OCI-LY1 (cell line): ENCODE measurements around the gene PXMP4.

Experiments
- H2AFZ ChIP-seq: fragments of 200-600 bp; sonication (generic), shearing (Covaris generic); 2 replicates; pipeline ENCODE4 v1.6.0; 2014; ENCODE audit warnings: antibody characterized with exemption, mild to moderate bottlenecking, low read length
- H3F3A ChIP-seq: fragments of 200-600 bp; sonication (generic), shearing (Covaris generic); 2 replicates; pipeline ENCODE4 v1.6.0; 2014; ENCODE audit warnings: mild to moderate bottlenecking, antibody characterized with exemption, low read length, moderate library complexity; ENCODE audit not compliant: insufficient read depth
- H3K27ac ChIP-seq: fragments of 200-600 bp; sonication (generic); 2 replicates; pipeline ENCODE4 v1.5.1; 2014; ENCODE audit warnings: low read length, mixed run types, mild to moderate bottlenecking, low read depth; ENCODE audit not compliant: poor library complexity, severe bottlenecking
- H3K27me3 ChIP-seq: fragments of 200-600 bp; sonication (generic); 2 replicates; pipeline ENCODE4 v1.6.0; 2014; ENCODE audit warnings: antibody characterized with exemption, mild to moderate bottlenecking, low read length, moderate library complexity; ENCODE audit not compliant: insufficient read depth
- H3K36me3 ChIP-seq: fragments of 200-600 bp; sonication (generic); 2 replicates; pipeline ENCODE4 v1.6.1; 2014; ENCODE audit warnings: mild to moderate bottlenecking, antibody characterized with exemption, low read length, moderate library complexity, mixed read lengths; ENCODE audit not compliant: insufficient read depth
- H3K4me1 ChIP-seq: fragments of 200-600 bp; sonication (generic); 2 replicates; pipeline ENCODE4 v1.5.1; 2014; ENCODE audit warnings: mild to moderate bottlenecking, low read length, moderate library complexity; ENCODE audit not compliant: insufficient read depth, severe bottlenecking
- H3K4me2 ChIP-seq: fragments of 200-600 bp; sonication (generic), shearing (Covaris generic); 2 replicates; pipeline ENCODE4 v1.6.1; 2014; ENCODE audit warnings: low read length
- H3K4me3 ChIP-seq: fragments of 200-600 bp; sonication (generic); 2 replicates; pipeline ENCODE4 v1.5.1; 2014; ENCODE audit warnings: low read length, low read depth, mild to moderate bottlenecking, mixed read lengths; ENCODE audit not compliant: poor library complexity, severe bottlenecking
- H3K79me2 ChIP-seq: fragments of 200-600 bp; shearing (Covaris generic); 2 replicates; pipeline ENCODE4 v1.6.1; 2016; ENCODE audit warnings: mixed run types, low read length, mixed read lengths; ENCODE audit not compliant: insufficient read depth
- H3K9ac ChIP-seq: fragments of 200-600 bp; sonication (generic), shearing (Covaris generic); 2 replicates; pipeline ENCODE4 v1.6.1; 2014; ENCODE audit warnings: mild to moderate bottlenecking, low read length, mixed read lengths
- H3K9me2 ChIP-seq: fragments of 200-600 bp; sonication (generic), shearing (Covaris generic); 2 replicates; pipeline ENCODE4 v1.6.1; 2014; ENCODE audit warnings: low read depth, mild to moderate bottlenecking, low read length, mixed read lengths
- H3K9me3 ChIP-seq: fragments of 200-600 bp; shearing (Covaris generic); 2 replicates; pipeline ENCODE4 v1.6.1; 2014; ENCODE audit warnings: low read length, mixed read lengths
- H4K20me1 ChIP-seq: fragments of 200-600 bp; sonication (generic), shearing (Covaris generic); 2 replicates; pipeline ENCODE4 v1.6.0; 2016; ENCODE audit warnings: mild to moderate bottlenecking, low read length; ENCODE audit not compliant: insufficient read depth
- CTCF ChIP-seq: fragments of 200-600 bp; sonication (generic), shearing (Covaris generic); IDR thresholded peaks from 2 replicates; pipeline ENCODE4 v1.5.1; 2017; ENCODE audit warnings: mild to moderate bottlenecking, antibody characterized with exemption, low read length, moderate library complexity, mixed read lengths
- EZH2 ChIP-seq: fragments of 200-600 bp; sonication (generic), shearing (Covaris generic); IDR thresholded peaks from 2 replicates; pipeline ENCODE4 v1.8.0; 2017; ENCODE audit warnings: borderline replicate concordance, mixed run types, mild to moderate bottlenecking, antibody characterized with exemption, low read length, moderate library complexity, mixed read lengths

PXMP4 gene

GRCh38 chr20:33666293-33667244, 53.5 kb downstream of the PXMP4 start, which contains the start of gene ACTL10:
Gene ACTL10 (plus strand): TSS chr20:33666943. CDS start chr20:33667498, 555 bp downstream.
- Histone ChIP-seq H3K27ac (peak within 1 kb of the TSS; percentile 80), H2AFZ (no peak within 1 kb of the TSS), H3K27me3 (no peaks in the 10 kb centered on the region), H3K79me2 (no peaks in the 10 kb centered on the region), H3K4me2 (peak within 1 kb of the TSS; percentile 72), H3F3A (no peaks in the 10 kb centered on the region), H3K9me3 (no peaks in the 10 kb centered on the region), H3K36me3 (peaks cover 49% of the 10 kb centered on the region), H3K9me2 (no peaks in the 10 kb centered on the region), H4K20me1 (no peaks in the 10 kb centered on the region), H3K9ac (peak within 1 kb of the TSS; percentile 49), H3K4me1 (peaks cover 87% of the 10 kb centered on the region), H3K4me3 (peak within 1 kb of the TSS; percentile 59)
- TF ChIP-seq CTCF, result no peak
- TF ChIP-seq EZH2, result no peak

DNA sequence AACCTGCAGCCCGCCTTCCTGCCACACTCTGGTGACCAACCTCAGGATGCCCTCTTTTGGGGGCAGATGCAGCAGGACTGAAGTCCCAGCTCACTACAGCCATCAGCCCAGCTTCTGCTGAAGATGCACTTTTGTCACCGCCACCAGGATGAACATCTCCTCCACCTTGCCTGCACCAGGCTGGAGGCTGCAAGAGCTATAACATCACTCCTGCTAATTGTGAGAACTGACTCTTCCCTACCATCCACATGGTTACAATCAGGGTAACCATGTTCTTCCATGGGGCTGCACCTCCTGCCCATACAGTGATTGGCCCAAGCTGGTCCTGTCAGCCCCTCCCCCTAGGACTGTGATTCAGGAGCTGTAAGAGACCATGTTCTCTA, 55.4 kb downstream of the PXMP4 start:
- Histone ChIP-seq H3K27ac (peak overlapping the region; percentile 79), H3K9me3 (no peaks in the 10 kb centered on the region), H3K9ac (peak overlapping the region; percentile 86), H3K79me2 (no peaks in the 10 kb centered on the region), H3K4me2 (peak overlapping the region; percentile 85), H2AFZ (no peak overlapping the region), H3K36me3 (peaks cover 48% of the 10 kb centered on the region), H3F3A (no peaks in the 10 kb centered on the region), H4K20me1 (no peaks in the 10 kb centered on the region), H3K9me2 (no peaks in the 10 kb centered on the region), H3K4me1 (peaks cover 79% of the 10 kb centered on the region), H3K27me3 (no peaks in the 10 kb centered on the region), H3K4me3 (peak overlapping the region; percentile 70)
- TF ChIP-seq EZH2 (no peak), CTCF (no peak)

- Histone ChIP-seq H3K27me3 (no peaks in the 10 kb centered on the region), H4K20me1 (no peaks in the 10 kb centered on the region), H3K36me3 (peaks cover 48% of the 10 kb centered on the region), H2AFZ (no peak overlapping the region), H3K9me2 (no peaks in the 10 kb centered on the region), H3K27ac (peak overlapping the region; percentile 79), H3K4me3 (peak overlapping the region; percentile 70), H3K4me1 (peaks cover 73% of the 10 kb centered on the region), H3F3A (no peaks in the 10 kb centered on the region), H3K79me2 (no peaks in the 10 kb centered on the region), H3K9me3 (no peaks in the 10 kb centered on the region), H3K9ac (peak overlapping the region; percentile 86), H3K4me2 (peak overlapping the region; percentile 85)
- TF ChIP-seq EZH2 (no peak), CTCF (no peak)
These were observed 55.9 kb downstream of the PXMP4 start for GRCh38 chr20:33664085-33664761.
